K562 (cell line): ENCODE data around the gene CREG1. TPM values are rescaled to one million over a fixed set of nuclear protein-coding genes. Genes with fewer than 3 reads are reported as not detected.

ENCODE experiments used
- ATAC-seq: fragments of 200-7000 bp; cut with Tn5 transposase; 3 replicates; pipeline ENCODE4 v1.9.1; 2020; ENCODE audit warnings: moderate library complexity
- BruUV-seq: library from RNA; stranded (reverse); fragments of 400-500 nt; replicated peaks from 2 replicates; lab custom pipeline; 2021; lab: Mats Ljungman, UMichigan
- CTCF ChIA-PET: fragments of 300-600 bp; formaldehyde crosslinking; extraction: SDS; loops from one replicate; lab custom pipeline; 2021; ENCODE audit warnings: low intra/inter-chr PET ratio; lab: Yijun Ruan, JAX
- POLR2A ChIA-PET: fragments of 300-600, 350-650 bp; sonication (Branson Sonifier 250); formaldehyde crosslinking; extraction: SDS; loops from one replicate; lab custom pipeline; 2021; ENCODE audit warnings: antibody characterized with exemption, inconsistent platforms; lab: Yijun Ruan, JAX
- DNase-seq, 4 experiments: peaks; one replicate each; pipeline versions ENCODE4 v3.0.0 to v3.0.0-alpha.2; 2011 to 2018; ENCODE audit warnings: low spot score in 3 of 4, mixed read lengths in 3 of 4; ENCODE audit errors: extremely low read depth in 1 of 4
- FAIRE-seq: peaks from 2 replicates; lab custom pipeline; 2011; peaks lifted over from hg19 to GRCh38; lab: Jason Lieb, UNC
- H2AFZ ChIP-seq: 2 replicates; pipeline ENCODE4 v1.6.0; 2011; ENCODE audit warnings: low read depth, low read length, control low read depth, inconsistent platforms
- H3K27ac ChIP-seq: fragments of 200-600 bp; 3 replicates; pipeline ENCODE4 v1.8.0; 2011; ENCODE audit warnings: low read depth, mild to moderate bottlenecking, control low read depth, inconsistent platforms, low read length, moderate library complexity, mixed read lengths; ENCODE audit errors: extremely low read depth
- H3K27me3 ChIP-seq, 2 experiments: fragments of 300-600 bp in 1 of 2; 2 replicates in 1 of 2; 3 replicates in 1 of 2; pipeline versions ENCODE4 v1.6.0 to v1.8.0; 2011; ENCODE audit warnings: inconsistent platforms in 2 of 2, low read length in 2 of 2, mild to moderate bottlenecking in 1 of 2, mixed read lengths in 1 of 2, moderate library complexity in 1 of 2; ENCODE audit not compliant: control insufficient read depth in 2 of 2, insufficient read depth in 2 of 2
- H3K36me3 ChIP-seq: fragments of 300-600 bp; 3 replicates; pipeline ENCODE4 v1.8.0; 2011; ENCODE audit warnings: mild to moderate bottlenecking, low read length, inconsistent platforms; ENCODE audit not compliant: control insufficient read depth, insufficient read depth
- H3K4me1 ChIP-seq, 2 experiments: fragments of 200-600 bp in 1 of 2; replicated peaks in 1 of 2; 2 replicates in 1 of 2; 3 replicates in 1 of 2; pipeline versions ENCODE4 v1.5.1 to v1.8.0; 2011; ENCODE audit warnings: inconsistent platforms in 2 of 2, low read length in 2 of 2, mild to moderate bottlenecking in 1 of 2, mixed read lengths in 1 of 2, moderate library complexity in 1 of 2; ENCODE audit not compliant: control insufficient read depth in 2 of 2, insufficient read depth in 2 of 2
- H3K4me2 ChIP-seq: 2 replicates; pipeline ENCODE4 v1.6.1; 2011; ENCODE audit warnings: low read length, control low read depth, inconsistent platforms, mixed read lengths; ENCODE audit not compliant: insufficient read depth
- H3K4me3 ChIP-seq: fragments of 200-600 bp; sonication (generic), shearing (Covaris generic); 2 replicates; pipeline ENCODE4 v1.5.1; 2016; ENCODE audit warnings: control low read depth, inconsistent platforms
- H3K79me2 ChIP-seq: fragments of 200-600 bp; 3 replicates; pipeline ENCODE4 v1.8.0; 2011; ENCODE audit warnings: low read length, inconsistent platforms; ENCODE audit not compliant: control insufficient read depth, insufficient read depth
- H3K9ac ChIP-seq, 2 experiments: 2 replicates each; pipeline versions ENCODE4 v1.6.0 to v1.6.1; 2011; ENCODE audit warnings: low read depth in 2 of 2, low read length in 2 of 2, control low read depth in 1 of 2, inconsistent platforms in 1 of 2, mild to moderate bottlenecking in 1 of 2, mixed read lengths in 1 of 2; ENCODE audit not compliant: insufficient read depth in 1 of 2
- H3K9me1 ChIP-seq: one replicate; pipeline ENCODE4 v1.6.0; 2011; ENCODE audit warnings: inconsistent platforms, mild to moderate bottlenecking, low read length, moderate library complexity; ENCODE audit not compliant: control insufficient read depth, insufficient read depth
- H3K9me3 ChIP-seq: replicated peaks from 2 replicates; pipeline ENCODE4 v1.5.1; 2011; ENCODE audit warnings: low read depth, low read length, inconsistent platforms; ENCODE audit not compliant: control insufficient read depth, insufficient read depth
- H4K20me1 ChIP-seq: replicated peaks from 2 replicates; pipeline ENCODE4 v1.6.1; 2011; ENCODE audit warnings: low read length, inconsistent platforms, mixed read lengths; ENCODE audit not compliant: control insufficient read depth, insufficient read depth
- DPF2 ChIP-seq: fragments of 450-650 bp; IDR thresholded peaks from 2 replicates; pipeline ENCODE4 v1.6.1; 2016
- EWSR1 ChIP-seq: fragments of 450-650 bp; IDR thresholded peaks from 2 replicates; pipeline ENCODE4 v1.6.1; 2018; ENCODE audit warnings: borderline replicate concordance, mild to moderate bottlenecking, low read depth, moderate library complexity; ENCODE audit not compliant: partially characterized antibody
- NCOA1 ChIP-seq: fragments of 450-650 bp; IDR thresholded peaks from 2 replicates; pipeline ENCODE4 v1.6.1; 2016; ENCODE audit warnings: low read depth
- STAT5A ChIP-seq: IDR thresholded peaks from 2 replicates; pipeline ENCODE4 v1.6.1; 2012; ENCODE audit warnings: low read length, inconsistent platforms, borderline replicate concordance
- ZNF124 ChIP-seq: sonication (generic); formaldehyde crosslinking; IDR thresholded peaks from 2 replicates; pipeline ENCODE4 v1.8.1; 2022; ENCODE audit warnings: missing genetic modification reagents
- ZNF507 ChIP-seq: conservative IDR thresholded peaks from 2 replicates; pipeline ENCODE4 v1.6.1; 2017; ENCODE audit warnings: missing genetic modification characterization, missing compliant biosample characterization
- WGBS: fragments of 100-300 bp; shearing (Covaris generic); methylation state at CpG from one replicate; pipeline ENCODE4 v1.1.6; 2016; ENCODE audit warnings: low coverage, mixed read lengths; ENCODE audit not compliant: insufficient coverage; ENCODE audit errors: missing lambda C conversion rate; 5-methylcytosine and 5-hydroxymethylcytosine counted together
- in situ Hi-C: fragments of 300-500 bp; cut with MboI; formaldehyde crosslinking; loops from 4 replicates; pipeline ENCODE4 v1.15.0; 2018; ENCODE audit warnings: inconsistent platforms, mixed read lengths
- intact Hi-C: fragments of 100-400 bp; cut with micrococcal nuclease; formaldehyde crosslinking; loops from 2 replicates; pipeline ENCODE4 v1.14.2; 2022
- polyA plus RNA-seq, 8 experiments: library from polyadenylated mRNA; depleted of rRNA in 4 of 8; stranded (reverse) in 5 of 8; unstranded in 3 of 8; fragments of >200 nt; fragmentation: Nextera tagmentation in 2 of 8; fragmentation: Illumina TruSeq in 1 of 8; extraction: Ambion mirVana in 2 of 8; extraction: Trizol in 1 of 8; gene quantifications; 2 replicates each; pipeline versions ENCODE4 v1.2.1 to v1.2.3, GENCODE V29; 2011 to 2014; ENCODE audit warnings: inconsistent platforms in 1 of 8, missing spikeins in 1 of 8
- total RNA-seq, 7 experiments: library from RNA; depleted of rRNA in 6 of 7; stranded (reverse); fragments of >200 nt in 6 of 7; fragmentation: Illumina TruSeq in 2 of 7; extraction: Trizol in 2 of 7; gene quantifications; 2 replicates each; pipeline versions ENCODE4 v1.2.1 to v1.2.3, GENCODE V29; 2011 to 2021; ENCODE audit warnings: low replicate concordance in 1 of 7
- TF ChIP-seq, protein P1 (sequence below): fragments of 450-650 bp; IDR thresholded peaks from 2 replicates; pipeline ENCODE4 v1.6.1; 2016
- TF ChIP-seq, protein P2 (sequence below): fragments of 250-450 bp; sonication (Bioruptor Pico); IDR thresholded peaks from 2 replicates; pipeline ENCODE4 v1.4.0; 2020; ENCODE audit warnings: mild to moderate bottlenecking, moderate library complexity
- TF ChIP-seq, protein P3 (sequence below): fragments of 450-650 bp; IDR thresholded peaks from 2 replicates; pipeline ENCODE4 v1.7.0; 2016; ENCODE audit warnings: borderline replicate concordance
- TF ChIP-seq, protein P4 (sequence below): IDR thresholded peaks from 2 replicates; pipeline ENCODE4 v1.6.1; 2014; ENCODE audit warnings: antibody characterized with exemption

CREG1 gene
- total and polyA plus RNA-seq, 9 of the 15 experiments (the other 6 are each of a cell fraction or from before 2014, with no cell fraction given), result 45.7 to 272 (median 161) TPM

DNA sequence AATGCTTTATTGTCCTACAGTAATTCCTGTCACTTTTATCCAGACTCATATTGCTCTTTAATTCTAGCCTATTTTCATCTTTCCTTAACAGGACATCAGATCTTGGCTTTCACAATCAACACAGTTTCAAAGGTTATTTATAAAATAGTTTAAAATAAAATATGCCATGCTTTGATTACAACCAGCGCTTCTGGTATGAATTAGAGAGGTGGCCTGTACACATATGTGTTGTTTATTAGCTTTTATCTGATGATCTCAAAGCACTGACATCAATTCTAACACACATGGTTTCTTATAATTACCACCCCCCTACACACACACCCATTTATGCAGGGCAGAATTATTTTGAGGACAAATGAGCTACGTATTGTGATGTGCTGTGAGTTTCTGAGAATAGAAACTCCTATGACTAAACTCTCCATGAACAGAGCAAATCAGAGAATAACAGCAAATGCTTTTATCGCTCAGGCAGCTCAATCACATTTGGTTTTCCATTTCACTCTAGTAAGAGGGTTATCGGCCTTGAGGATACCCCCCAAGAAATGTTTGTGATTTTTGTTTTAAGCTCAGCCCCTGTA, 53.2 kb downstream of the CREG1 start:
- Histone ChIP-seq H3K27ac (no peak overlapping the region), H3K79me2 (no peaks in the 10 kb centered on the region), H3K9ac (no peak overlapping the region), H3K9me3 (no peaks in the 10 kb centered on the region), H4K20me1 (0 out of 2 replicates have a peak, but pooled peaks cover 3% of the 10 kb centered on the region), H3K36me3 (no peaks in the 10 kb centered on the region), H3K4me2 (no peak overlapping the region), H3K4me3 (no peak overlapping the region), H3K4me1 (peaks cover 0 to 6% of the 10 kb centered on the region in 2 experiments; a peak in 1 of 5 replicates), H2AFZ (no peak overlapping the region), H3K9me1 (peaks cover 3% of the 10 kb centered on the region), H3K27me3 (peaks cover 82 to 83% of the 10 kb centered on the region in 2 experiments)
- TF ChIP-seq ZNF507 (tag), result no peak
- no peak for TF ChIP-seq NCOA1
- no peak for TF ChIP-seq STAT5A
- no peak for TF ChIP-seq EWSR1
- TF ChIP-seq, protein P1, sequence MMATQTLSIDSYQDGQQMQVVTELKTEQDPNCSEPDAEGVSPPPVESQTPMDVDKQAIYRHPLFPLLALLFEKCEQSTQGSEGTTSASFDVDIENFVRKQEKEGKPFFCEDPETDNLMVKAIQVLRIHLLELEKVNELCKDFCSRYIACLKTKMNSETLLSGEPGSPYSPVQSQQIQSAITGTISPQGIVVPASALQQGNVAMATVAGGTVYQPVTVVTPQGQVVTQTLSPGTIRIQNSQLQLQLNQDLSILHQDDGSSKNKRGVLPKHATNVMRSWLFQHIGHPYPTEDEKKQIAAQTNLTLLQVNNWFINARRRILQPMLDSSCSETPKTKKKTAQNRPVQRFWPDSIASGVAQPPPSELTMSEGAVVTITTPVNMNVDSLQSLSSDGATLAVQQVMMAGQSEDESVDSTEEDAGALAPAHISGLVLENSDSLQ, result no peak
- TF ChIP-seq, protein P2, sequence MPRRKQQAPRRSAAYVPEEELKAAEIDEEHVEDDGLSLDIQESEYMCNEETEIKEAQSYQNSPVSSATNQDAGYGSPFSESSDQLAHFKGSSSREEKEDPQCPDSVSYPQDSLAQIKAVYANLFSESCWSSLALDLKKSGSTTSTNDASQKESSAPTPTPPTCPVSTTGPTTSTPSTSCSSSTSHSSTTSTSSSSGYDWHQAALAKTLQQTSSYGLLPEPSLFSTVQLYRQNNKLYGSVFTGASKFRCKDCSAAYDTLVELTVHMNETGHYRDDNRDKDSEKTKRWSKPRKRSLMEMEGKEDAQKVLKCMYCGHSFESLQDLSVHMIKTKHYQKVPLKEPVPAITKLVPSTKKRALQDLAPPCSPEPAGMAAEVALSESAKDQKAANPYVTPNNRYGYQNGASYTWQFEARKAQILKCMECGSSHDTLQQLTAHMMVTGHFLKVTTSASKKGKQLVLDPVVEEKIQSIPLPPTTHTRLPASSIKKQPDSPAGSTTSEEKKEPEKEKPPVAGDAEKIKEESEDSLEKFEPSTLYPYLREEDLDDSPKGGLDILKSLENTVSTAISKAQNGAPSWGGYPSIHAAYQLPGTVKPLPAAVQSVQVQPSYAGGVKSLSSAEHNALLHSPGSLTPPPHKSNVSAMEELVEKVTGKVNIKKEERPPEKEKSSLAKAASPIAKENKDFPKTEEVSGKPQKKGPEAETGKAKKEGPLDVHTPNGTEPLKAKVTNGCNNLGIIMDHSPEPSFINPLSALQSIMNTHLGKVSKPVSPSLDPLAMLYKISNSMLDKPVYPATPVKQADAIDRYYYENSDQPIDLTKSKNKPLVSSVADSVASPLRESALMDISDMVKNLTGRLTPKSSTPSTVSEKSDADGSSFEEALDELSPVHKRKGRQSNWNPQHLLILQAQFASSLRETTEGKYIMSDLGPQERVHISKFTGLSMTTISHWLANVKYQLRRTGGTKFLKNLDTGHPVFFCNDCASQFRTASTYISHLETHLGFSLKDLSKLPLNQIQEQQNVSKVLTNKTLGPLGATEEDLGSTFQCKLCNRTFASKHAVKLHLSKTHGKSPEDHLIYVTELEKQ (CRISPR knock-in tag), result no peak
- no peak for TF ChIP-seq ZNF124 (CRISPR knock-in tag)
- TF ChIP-seq, protein P3, sequence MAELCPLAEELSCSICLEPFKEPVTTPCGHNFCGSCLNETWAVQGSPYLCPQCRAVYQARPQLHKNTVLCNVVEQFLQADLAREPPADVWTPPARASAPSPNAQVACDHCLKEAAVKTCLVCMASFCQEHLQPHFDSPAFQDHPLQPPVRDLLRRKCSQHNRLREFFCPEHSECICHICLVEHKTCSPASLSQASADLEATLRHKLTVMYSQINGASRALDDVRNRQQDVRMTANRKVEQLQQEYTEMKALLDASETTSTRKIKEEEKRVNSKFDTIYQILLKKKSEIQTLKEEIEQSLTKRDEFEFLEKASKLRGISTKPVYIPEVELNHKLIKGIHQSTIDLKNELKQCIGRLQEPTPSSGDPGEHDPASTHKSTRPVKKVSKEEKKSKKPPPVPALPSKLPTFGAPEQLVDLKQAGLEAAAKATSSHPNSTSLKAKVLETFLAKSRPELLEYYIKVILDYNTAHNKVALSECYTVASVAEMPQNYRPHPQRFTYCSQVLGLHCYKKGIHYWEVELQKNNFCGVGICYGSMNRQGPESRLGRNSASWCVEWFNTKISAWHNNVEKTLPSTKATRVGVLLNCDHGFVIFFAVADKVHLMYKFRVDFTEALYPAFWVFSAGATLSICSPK, result no peak
- TF ChIP-seq, protein P4, sequence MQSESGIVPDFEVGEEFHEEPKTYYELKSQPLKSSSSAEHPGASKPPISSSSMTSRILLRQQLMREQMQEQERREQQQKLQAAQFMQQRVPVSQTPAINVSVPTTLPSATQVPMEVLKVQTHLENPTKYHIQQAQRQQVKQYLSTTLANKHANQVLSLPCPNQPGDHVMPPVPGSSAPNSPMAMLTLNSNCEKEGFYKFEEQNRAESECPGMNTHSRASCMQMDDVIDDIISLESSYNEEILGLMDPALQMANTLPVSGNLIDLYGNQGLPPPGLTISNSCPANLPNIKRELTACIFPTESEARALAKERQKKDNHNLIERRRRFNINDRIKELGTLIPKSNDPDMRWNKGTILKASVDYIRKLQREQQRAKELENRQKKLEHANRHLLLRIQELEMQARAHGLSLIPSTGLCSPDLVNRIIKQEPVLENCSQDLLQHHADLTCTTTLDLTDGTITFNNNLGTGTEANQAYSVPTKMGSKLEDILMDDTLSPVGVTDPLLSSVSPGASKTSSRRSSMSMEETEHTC, result no peak
- TF ChIP-seq DPF2, result no peak
- ChIA-PET POLR2A (interaction anchor here (0.6 to 1.4 kb wide), 5 partner anchors 11 to 57 kb away, joined by 3 to 5 read pairs (median 3); partner anchors contain the start of gene CREG1), CTCF (no interaction called here)
- intact Hi-C loops (no loop called here), in situ Hi-C loops (no loop called here)
- FAIRE-seq (no peak), ATAC-seq (no peak), DNase-seq (no peak)
- 4% methylated on average over 4 of the region's 4 CpGs for WGBS
- BruUV-seq, result no TSS peak
